Measurements from ENCODE around the gene CDHR4.
"Not testable (repeated sequence)": the region's sequence is repeated elsewhere in the genome, so short reads cannot be mapped to it uniquely, and the experiment has no call there.

The CDHR4 gene

GRCh38 chr3:49780080-49780974 is 19.3 kb downstream of the CDHR4 start:
- H3K9me3 ChIP-seq (ENCODE audit: control insufficient read depth, low read length): no peaks in the 10 kb centered on the region
- WGBS, 2 experiments: 89 to 98% methylated on average over 3 to 4 of the region's 4 CpGs
- H3K27ac ChIP-seq (ENCODE audit: insufficient read depth, low read depth, low read length, poor library complexity, severe bottlenecking): peak overlapping the region; percentile 50
- H3K4me3 ChIP-seq (ENCODE audit: insufficient read depth, low read depth, low read length): no peak overlapping the region
- no peaks in the 10 kb centered on the region for H3K36me3 ChIP-seq (ENCODE audit: control insufficient read depth, insufficient read depth, low read length)
- H3K4me1 ChIP-seq (ENCODE audit: control insufficient read depth, insufficient read depth, low read length): peaks cover 10% of the 10 kb centered on the region
- H3K27me3 ChIP-seq (ENCODE audit: control insufficient read depth, insufficient read depth, low read length, poor library complexity, severe bottlenecking): no peaks in the 10 kb centered on the region

GRCh38 chr3:49779358-49780079 is 20.2 kb downstream of the CDHR4 start:
- Histone ChIP-seq H3K4me3 (ENCODE audit: insufficient read depth, low read depth, low read length) (no peak overlapping the region), H3K9me3 (ENCODE audit: control insufficient read depth, low read length) (no peaks in the 10 kb centered on the region), H3K27me3 (ENCODE audit: control insufficient read depth, insufficient read depth, low read length, poor library complexity, severe bottlenecking) (no peaks in the 10 kb centered on the region), H3K4me1 (ENCODE audit: control insufficient read depth, insufficient read depth, low read length) (peaks cover 10% of the 10 kb centered on the region), H3K27ac (ENCODE audit: insufficient read depth, low read depth, low read length, poor library complexity, severe bottlenecking) (no peak overlapping the region), H3K36me3 (ENCODE audit: control insufficient read depth, insufficient read depth, low read length) (no peaks in the 10 kb centered on the region)
- WGBS, 2 experiments: 92 to 93% methylated on average over 4 to 5 of the region's 5 CpGs

GRCh38 chr3:49776101-49776500 is 23.6 kb downstream of the CDHR4 start:
- not testable (repeated sequence) for H3K4me3 ChIP-seq (ENCODE audit: insufficient read depth, low read depth, low read length); H3K36me3 ChIP-seq (ENCODE audit: control insufficient read depth, insufficient read depth, low read length); H3K27me3 ChIP-seq (ENCODE audit: control insufficient read depth, insufficient read depth, low read length, poor library complexity, severe bottlenecking); H3K4me1 ChIP-seq (ENCODE audit: control insufficient read depth, insufficient read depth, low read length); H3K27ac ChIP-seq (ENCODE audit: insufficient read depth, low read depth, low read length, poor library complexity, severe bottlenecking); H3K9me3 ChIP-seq (ENCODE audit: control insufficient read depth, low read length)
- WGBS, 2 experiments: 92 to 94% methylated on average over 8 of the region's 8 CpGs

GRCh38 chr3:49775538-49775937 is 24.1 kb downstream of the CDHR4 start:
- H3K27ac ChIP-seq (ENCODE audit: insufficient read depth, low read depth, low read length, poor library complexity, severe bottlenecking): no peak overlapping the region
- H3K4me3 ChIP-seq (ENCODE audit: insufficient read depth, low read depth, low read length): no peak overlapping the region
- 77 to 82% methylated on average over 3 of the region's 3 CpGs for WGBS, 2 experiments

GRCh38 chr3:49772703-49773102 is 27.0 kb downstream of the CDHR4 start:
- 95 to 96% methylated on average over 2 of the region's 2 CpGs for WGBS, 2 experiments
- no peaks in the 10 kb centered on the region for H3K36me3 ChIP-seq (ENCODE audit: control insufficient read depth, insufficient read depth, low read length)
- H3K9me3 ChIP-seq (ENCODE audit: control insufficient read depth, low read length): no peaks in the 10 kb centered on the region
- no peaks in the 10 kb centered on the region for H3K4me1 ChIP-seq (ENCODE audit: control insufficient read depth, insufficient read depth, low read length)
- H3K4me3 ChIP-seq (ENCODE audit: insufficient read depth, low read depth, low read length): no peak overlapping the region
- H3K27ac ChIP-seq (ENCODE audit: insufficient read depth, low read depth, low read length, poor library complexity, severe bottlenecking): no peak overlapping the region
- no peaks in the 10 kb centered on the region for H3K27me3 ChIP-seq (ENCODE audit: control insufficient read depth, insufficient read depth, low read length, poor library complexity, severe bottlenecking)

More at GRCh38 chr3:49775538-49775937, 24.1 kb downstream of the CDHR4 start:
- H3K4me1 ChIP-seq (ENCODE audit: control insufficient read depth, insufficient read depth, low read length): peaks cover 3% of the 10 kb centered on the region
- H3K9me3 ChIP-seq (ENCODE audit: control insufficient read depth, low read length): no peaks in the 10 kb centered on the region
- no peaks in the 10 kb centered on the region for H3K36me3 ChIP-seq (ENCODE audit: control insufficient read depth, insufficient read depth, low read length)
- no peaks in the 10 kb centered on the region for H3K27me3 ChIP-seq (ENCODE audit: control insufficient read depth, insufficient read depth, low read length, poor library complexity, severe bottlenecking)

GRCh38 chr3:49771340-49771938 is 28.2 kb downstream of the CDHR4 start:
- Histone ChIP-seq H3K4me1 (ENCODE audit: control insufficient read depth, insufficient read depth, low read length) (no peaks in the 10 kb centered on the region), H3K27me3 (ENCODE audit: control insufficient read depth, insufficient read depth, low read length, poor library complexity, severe bottlenecking) (no peaks in the 10 kb centered on the region), H3K36me3 (ENCODE audit: control insufficient read depth, insufficient read depth, low read length) (no peaks in the 10 kb centered on the region), H3K9me3 (ENCODE audit: control insufficient read depth, low read length) (no peaks in the 10 kb centered on the region), H3K4me3 (ENCODE audit: insufficient read depth, low read depth, low read length) (no peak overlapping the region), H3K27ac (ENCODE audit: insufficient read depth, low read depth, low read length, poor library complexity, severe bottlenecking) (no peak overlapping the region)
- WGBS, 2 experiments: 96 to 100% methylated on average over 1 of the region's 1 CpG

GRCh38 chr3:49769926-49770325 is 29.7 kb downstream of the CDHR4 start:
- no peak overlapping the region for H3K4me3 ChIP-seq (ENCODE audit: insufficient read depth, low read depth, low read length)
- no peaks in the 10 kb centered on the region for H3K27me3 ChIP-seq (ENCODE audit: control insufficient read depth, insufficient read depth, low read length, poor library complexity, severe bottlenecking)
- H3K27ac ChIP-seq (ENCODE audit: insufficient read depth, low read depth, low read length, poor library complexity, severe bottlenecking): no peak overlapping the region
- no peaks in the 10 kb centered on the region for H3K36me3 ChIP-seq (ENCODE audit: control insufficient read depth, insufficient read depth, low read length)
- H3K4me1 ChIP-seq (ENCODE audit: control insufficient read depth, insufficient read depth, low read length): no peaks in the 10 kb centered on the region
- H3K9me3 ChIP-seq (ENCODE audit: control insufficient read depth, low read length): no peaks in the 10 kb centered on the region

GRCh38 chr3:49769286-49769915 is 30.3 kb downstream of the CDHR4 start:
- Histone ChIP-seq H3K27me3 (ENCODE audit: control insufficient read depth, insufficient read depth, low read length, poor library complexity, severe bottlenecking) (no peaks in the 10 kb centered on the region), H3K4me3 (ENCODE audit: insufficient read depth, low read depth, low read length) (no peak overlapping the region), H3K36me3 (ENCODE audit: control insufficient read depth, insufficient read depth, low read length) (no peaks in the 10 kb centered on the region), H3K27ac (ENCODE audit: insufficient read depth, low read depth, low read length, poor library complexity, severe bottlenecking) (no peak overlapping the region), H3K9me3 (ENCODE audit: control insufficient read depth, low read length) (no peaks in the 10 kb centered on the region), H3K4me1 (ENCODE audit: control insufficient read depth, insufficient read depth, low read length) (no peaks in the 10 kb centered on the region)
- WGBS, 2 experiments: 91 to 100% methylated on average over 3 of the region's 3 CpGs

- no peaks in the 10 kb centered on the region for H3K9me3 ChIP-seq (ENCODE audit: control insufficient read depth, low read length)
- H3K4me3 ChIP-seq (ENCODE audit: insufficient read depth, low read depth, low read length): no peak overlapping the region
- WGBS, 2 experiments: 98 to 99% methylated on average over 3 of the region's 4 CpGs
- no peak overlapping the region for H3K27ac ChIP-seq (ENCODE audit: insufficient read depth, low read depth, low read length, poor library complexity, severe bottlenecking)
- H3K36me3 ChIP-seq (ENCODE audit: control insufficient read depth, insufficient read depth, low read length): no peaks in the 10 kb centered on the region
- H3K27me3 ChIP-seq (ENCODE audit: control insufficient read depth, insufficient read depth, low read length, poor library complexity, severe bottlenecking): no peaks in the 10 kb centered on the region
- H3K4me1 ChIP-seq (ENCODE audit: control insufficient read depth, insufficient read depth, low read length): no peaks in the 10 kb centered on the region
Observed at GRCh38 chr3:49763981-49764380, 35.7 kb downstream of the CDHR4 start.

GRCh38 chr3:49761661-49762060 is 38.0 kb downstream of the CDHR4 start:
- Histone ChIP-seq H3K27ac (ENCODE audit: insufficient read depth, low read depth, low read length, poor library complexity, severe bottlenecking) (no peak overlapping the region), H3K4me3 (ENCODE audit: insufficient read depth, low read depth, low read length) (no peak overlapping the region), H3K9me3 (ENCODE audit: control insufficient read depth, low read length) (no peaks in the 10 kb centered on the region), H3K36me3 (ENCODE audit: control insufficient read depth, insufficient read depth, low read length) (no peaks in the 10 kb centered on the region), H3K27me3 (ENCODE audit: control insufficient read depth, insufficient read depth, low read length, poor library complexity, severe bottlenecking) (no peaks in the 10 kb centered on the region), H3K4me1 (ENCODE audit: control insufficient read depth, insufficient read depth, low read length) (no peaks in the 10 kb centered on the region)
- 92 to 95% methylated on average over 3 of the region's 3 CpGs for WGBS, 2 experiments

Measured in ectodermal cell (in vitro differentiated cells).